Lung (tissue), 12 donors: ENCODE measurements around the gene ZNF726. TPM values are rescaled to one million over a fixed set of nuclear protein-coding genes. Genes with fewer than 3 reads are reported as not detected.
"Not testable (repeated sequence)": the region's sequence is repeated elsewhere in the genome, so short reads cannot be mapped to it uniquely, and the experiment has no call there.

ENCODE experiments used
- ATAC-seq: fragments of 200-7000 bp; cut with Tn5 transposase; one replicate; pipeline ENCODE4 v1.9.1; 2020; ENCODE audit warnings: moderate number of reproducible peaks; ENCODE audit not compliant: insufficient read depth, low FRiP score
- DNase-seq, 3 donors: peaks; one replicate each; pipeline ENCODE4 v3.0.0-alpha.2; 2013 to 2017
- H3K27ac ChIP-seq, 2 donors: one replicate each; pipeline ENCODE4 v1.5.1; 2013; ENCODE audit warnings: mild to moderate bottlenecking in 2 of 2, moderate library complexity in 2 of 2, control low read depth in 1 of 2, inconsistent platforms in 1 of 2, low read depth in 1 of 2, low read length in 1 of 2
- H3K27me3 ChIP-seq, 3 donors: one replicate each; pipeline ENCODE4 v1.5.1; 2013; ENCODE audit warnings: low read length in 2 of 3; ENCODE audit not compliant: control insufficient read depth in 3 of 3, insufficient read depth in 3 of 3
- H3K36me3 ChIP-seq, 4 donors: one replicate each; pipeline ENCODE4 v1.5.1; 2013; ENCODE audit warnings: low read length in 4 of 4, mild to moderate bottlenecking in 1 of 4, moderate library complexity in 1 of 4; ENCODE audit not compliant: control insufficient read depth in 4 of 4, insufficient read depth in 4 of 4
- H3K4me1 ChIP-seq, 5 donors: one replicate each; pipeline ENCODE4 v1.5.1; 2013; ENCODE audit warnings: low read length in 5 of 5, mild to moderate bottlenecking in 2 of 5, moderate library complexity in 1 of 5; ENCODE audit not compliant: control insufficient read depth in 5 of 5, insufficient read depth in 5 of 5
- H3K4me3 ChIP-seq: one replicate; pipeline ENCODE4 v1.5.1; 2013; ENCODE audit warnings: mild to moderate bottlenecking, control low read depth, moderate library complexity
- H3K9ac ChIP-seq, 2 donors: one replicate each; pipeline ENCODE4 v1.5.1; 2013; ENCODE audit warnings: low read length in 2 of 2, control low read depth in 1 of 2; ENCODE audit not compliant: insufficient read depth in 1 of 2
- H3K9me3 ChIP-seq, 4 donors: one replicate each; pipeline ENCODE4 v1.5.1; 2013; ENCODE audit warnings: low read length in 3 of 4, mild to moderate bottlenecking in 1 of 4, moderate library complexity in 1 of 4; ENCODE audit not compliant: control insufficient read depth in 4 of 4, insufficient read depth in 3 of 4
- WGBS, 2 donors: extraction: QIAGEN DNeasy Blood & Tissue Kit; methylation state at CpG; one replicate each; pipeline ENCODE4 v1.1.7; 2013; 5-methylcytosine and 5-hydroxymethylcytosine counted together
- polyA plus RNA-seq, 2 donors: library from polyadenylated mRNA; stranded (reverse); fragments of 200-250 nt; gene quantifications; one replicate each; pipeline ENCODE4 v1.2.1, GENCODE V29; 2013
- total RNA-seq, 2 donors: library from RNA; depleted of rRNA in 1 of 2; stranded (reverse); fragments of >200 nt in 1 of 2; gene quantifications; one replicate each; pipeline ENCODE4 v1.2.1, GENCODE V29; 2014 to 2021
- TF ChIP-seq, protein P1 (sequence below): IDR thresholded peaks from 2 replicates; pipeline ENCODE4 v1.5.1; 2012; ENCODE audit warnings: mild to moderate bottlenecking; ENCODE audit errors: control extremely low read depth, extremely low read depth
- donor health status: control.
- donor health status: control.
- donor health status: Bipolar disorder and iron deficiency.
- donor health status: healthy.
- donor health status: DM: yes; HTN: yes; CAD: no.

ZNF726 gene
- total and polyA plus RNA-seq, 4 donors: 0.78 to 10.8 (median 4.1) TPM

GRCh38 chr19:23949611-23950010 lies 34.9 kb downstream of the ZNF726 start:
- ATAC-seq (no peak), DNase-seq (peak in 2 of 3 donors; percentile 2 to 5)
- H3K27me3 ChIP-seq: no peaks in the 10 kb centered on the region
- no peak overlapping the region for H3K9ac ChIP-seq
- H3K9me3 ChIP-seq: peaks cover 0 to 5% (median 0%) of the 10 kb centered on the region in 4 donors
- no peak overlapping the region for H3K4me3 ChIP-seq
- TF ChIP-seq, protein P1, sequence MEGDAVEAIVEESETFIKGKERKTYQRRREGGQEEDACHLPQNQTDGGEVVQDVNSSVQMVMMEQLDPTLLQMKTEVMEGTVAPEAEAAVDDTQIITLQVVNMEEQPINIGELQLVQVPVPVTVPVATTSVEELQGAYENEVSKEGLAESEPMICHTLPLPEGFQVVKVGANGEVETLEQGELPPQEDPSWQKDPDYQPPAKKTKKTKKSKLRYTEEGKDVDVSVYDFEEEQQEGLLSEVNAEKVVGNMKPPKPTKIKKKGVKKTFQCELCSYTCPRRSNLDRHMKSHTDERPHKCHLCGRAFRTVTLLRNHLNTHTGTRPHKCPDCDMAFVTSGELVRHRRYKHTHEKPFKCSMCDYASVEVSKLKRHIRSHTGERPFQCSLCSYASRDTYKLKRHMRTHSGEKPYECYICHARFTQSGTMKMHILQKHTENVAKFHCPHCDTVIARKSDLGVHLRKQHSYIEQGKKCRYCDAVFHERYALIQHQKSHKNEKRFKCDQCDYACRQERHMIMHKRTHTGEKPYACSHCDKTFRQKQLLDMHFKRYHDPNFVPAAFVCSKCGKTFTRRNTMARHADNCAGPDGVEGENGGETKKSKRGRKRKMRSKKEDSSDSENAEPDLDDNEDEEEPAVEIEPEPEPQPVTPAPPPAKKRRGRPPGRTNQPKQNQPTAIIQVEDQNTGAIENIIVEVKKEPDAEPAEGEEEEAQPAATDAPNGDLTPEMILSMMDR: no peak
- WGBS, 2 donors: 84% methylated on average over 2 of the region's 2 CpGs
- peaks cover 0 to 2% (median 0%) of the 10 kb centered on the region in 4 donors for H3K36me3 ChIP-seq
- no peak overlapping the region for H3K27ac ChIP-seq
- no peaks in the 10 kb centered on the region for H3K4me1 ChIP-seq

DNA sequence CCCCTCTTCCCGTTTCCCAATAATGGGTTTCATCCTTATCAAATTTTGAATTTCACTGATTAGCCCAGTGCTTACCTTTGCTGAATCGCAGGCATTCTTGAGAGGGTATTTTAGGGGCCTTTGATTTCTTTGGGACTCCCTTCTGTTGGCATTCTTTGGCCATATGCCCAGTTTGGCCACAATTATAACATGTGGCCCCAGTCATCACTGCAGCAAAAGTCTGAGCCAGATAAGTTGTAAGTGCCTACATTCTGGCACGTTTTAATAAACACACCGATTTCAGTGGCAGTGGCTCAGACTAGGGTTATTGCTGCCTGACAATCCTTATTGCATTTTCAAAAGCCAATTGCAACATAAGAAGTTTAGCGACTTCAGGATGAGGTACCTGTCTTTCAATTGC lies 41.4 kb downstream of the ZNF726 start:
- no peaks in the 10 kb centered on the region for H3K4me1 ChIP-seq
- no peak overlapping the region for H3K4me3 ChIP-seq
- no peak overlapping the region for H3K9ac ChIP-seq
- ATAC-seq: no peak
- H3K9me3 ChIP-seq: peaks cover 0 to 7% (median under 1%) of the 10 kb centered on the region in 4 donors
- no peaks in the 10 kb centered on the region for H3K27me3 ChIP-seq
- no peak for DNase-seq
- TF ChIP-seq, protein P1: no peak
- no peak overlapping the region for H3K27ac ChIP-seq
- no peaks in the 10 kb centered on the region for H3K36me3 ChIP-seq
- WGBS, 2 donors: 83 to 93% methylated on average over 5 of the region's 5 CpGs

DNA sequence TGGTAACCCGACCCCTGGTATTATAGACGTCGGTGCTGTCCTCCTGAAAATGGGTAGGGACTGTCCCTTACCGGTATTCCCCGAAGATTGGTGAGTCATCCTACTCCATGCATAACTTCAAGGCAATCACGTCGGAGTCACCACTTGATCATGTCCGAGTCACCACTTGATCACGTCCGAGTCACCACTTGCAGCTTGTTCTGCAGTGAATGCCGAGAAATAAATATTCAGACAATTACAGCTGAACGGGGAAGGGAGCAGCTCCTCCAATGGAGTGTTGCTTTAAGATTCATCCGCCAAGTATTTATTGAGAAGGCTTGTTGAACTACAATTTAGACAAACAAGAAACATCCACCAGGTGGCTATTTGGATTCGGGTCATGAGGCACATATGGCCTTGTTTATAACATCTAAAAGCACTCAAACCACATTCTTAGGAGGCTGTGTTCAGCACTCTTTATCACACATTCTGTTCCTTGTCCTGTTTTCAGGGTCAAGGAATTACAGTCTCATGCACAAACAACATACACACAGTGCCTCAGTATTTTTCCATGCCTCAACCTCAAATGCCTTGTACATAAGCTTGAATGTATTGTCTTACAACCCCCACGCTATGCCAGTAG lies 43.1 kb downstream of the ZNF726 start:
- Histone ChIP-seq H3K9ac (no peak overlapping the region), H3K27me3 (no peaks in the 10 kb centered on the region), H3K9me3 (peaks cover 0 to 7% (median 0%) of the 10 kb centered on the region in 4 donors), H3K36me3 (no peaks in the 10 kb centered on the region), H3K4me3 (no peak overlapping the region), H3K27ac (no peak overlapping the region), H3K4me1 (no peaks in the 10 kb centered on the region)
- DNase-seq (no peak), ATAC-seq (peak; percentile 55)
- TF ChIP-seq, protein P1: no peak
- WGBS, 2 donors: 80 to 88% methylated on average over 15 of the region's 15 CpGs

DNA sequence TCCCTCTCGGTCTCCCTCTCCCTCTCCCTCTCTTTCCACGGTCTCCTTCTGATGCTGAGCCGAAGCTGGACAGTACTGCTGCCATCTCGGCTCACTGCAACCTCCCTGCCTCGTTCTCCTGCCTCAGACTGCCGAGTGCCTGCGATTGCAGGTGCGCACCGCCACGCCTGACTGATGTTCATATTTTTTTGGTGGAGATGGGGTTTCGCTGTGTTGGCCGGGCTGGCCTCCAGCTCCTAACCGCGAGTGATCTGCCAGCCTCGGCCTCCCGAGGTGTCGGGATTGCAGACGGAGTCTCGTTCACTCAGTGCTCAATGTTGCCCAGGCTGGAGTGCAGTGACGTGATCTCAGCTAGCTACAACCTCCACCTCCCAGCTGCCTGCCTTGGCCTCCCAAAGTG lies 48.7 kb downstream of the ZNF726 start:
- H3K36me3 ChIP-seq, H3K27ac ChIP-seq, H3K9me3 ChIP-seq, H3K4me1 ChIP-seq, H3K4me3 ChIP-seq, ATAC-seq, H3K9ac ChIP-seq, H3K27me3 ChIP-seq, DNase-seq: not testable (repeated sequence)
- WGBS, 2 donors: 93 to 94% methylated on average over 17 to 20 of the region's 20 CpGs

DNA sequence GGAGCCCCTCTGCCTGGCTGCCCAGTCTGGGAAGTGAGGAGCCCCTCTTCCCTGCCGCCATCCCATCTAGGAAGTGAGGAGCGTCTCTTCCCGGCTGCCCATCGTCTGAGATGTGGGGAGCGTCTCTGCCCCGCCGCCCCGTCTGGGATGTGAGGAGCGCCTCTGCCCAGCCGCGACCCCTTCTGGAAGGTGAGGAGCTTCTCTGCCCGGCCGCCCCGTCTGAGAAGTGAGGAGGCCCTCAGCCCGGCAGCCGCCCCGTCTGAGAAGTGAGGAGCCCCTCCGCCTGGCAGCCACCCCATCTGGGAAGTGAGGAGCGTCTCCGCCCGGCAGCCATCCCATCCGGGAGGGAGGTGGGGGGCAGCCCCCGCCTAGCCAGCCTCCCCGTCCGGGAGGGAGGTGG lies 49.2 kb downstream of the ZNF726 start:
- ATAC-seq, H3K4me3 ChIP-seq, H3K9me3 ChIP-seq, H3K27me3 ChIP-seq, H3K4me1 ChIP-seq, H3K36me3 ChIP-seq, H3K27ac ChIP-seq, H3K9ac ChIP-seq, DNase-seq: not testable (repeated sequence)
- WGBS, 2 donors: 95 to 96% methylated on average over 25 of the region's 25 CpGs

DNA sequence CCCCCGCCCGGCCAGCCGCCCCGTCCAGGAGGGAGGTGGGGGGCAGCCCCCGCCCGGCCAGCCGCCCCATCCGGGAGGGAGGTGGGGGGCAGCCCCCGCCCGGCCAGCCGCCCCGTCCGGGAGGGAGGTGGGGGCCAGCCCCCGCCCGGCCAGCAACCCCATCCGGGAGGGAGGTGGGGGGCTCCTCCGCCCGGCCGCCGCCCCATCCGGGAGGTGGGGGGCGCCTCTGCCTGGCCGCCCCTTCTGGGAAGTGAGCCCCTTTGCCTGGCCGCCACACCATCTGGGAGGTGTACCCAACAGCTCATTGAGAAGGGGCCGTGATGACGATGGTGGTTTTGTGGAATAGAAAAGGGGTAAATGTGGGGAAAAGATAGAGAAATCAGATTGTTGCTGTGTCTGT lies 49.6 kb downstream of the ZNF726 start:
- not testable (repeated sequence) for ATAC-seq, H3K4me1 ChIP-seq, DNase-seq, H3K36me3 ChIP-seq, H3K27me3 ChIP-seq, H3K9ac ChIP-seq, H3K27ac ChIP-seq, H3K4me3 ChIP-seq, H3K9me3 ChIP-seq
- WGBS, 2 donors: 95 to 97% methylated on average over 16 to 26 of the region's 26 CpGs
